Panc1 (cell line): ENCODE data around the gene KLHL24.

Experiments
- SIN3A ChIP-seq: IDR thresholded peaks from 2 replicates; pipeline ENCODE4 v1.6.1; 2012; ENCODE audit warnings: low read depth, mild to moderate bottlenecking, low read length, moderate library complexity, borderline replicate concordance; ENCODE audit not compliant: insufficient read depth
- TF ChIP-seq, protein P1 (sequence below): fragments of 450-650 bp; IDR thresholded peaks from 2 replicates; pipeline ENCODE4 v1.5.1; 2017; ENCODE audit warnings: mild to moderate bottlenecking
- TF ChIP-seq, protein P2 (sequence below), 2 experiments: IDR thresholded peaks; 2 replicates each; pipeline ENCODE4 v1.6.1; 2011 to 2012; ENCODE audit warnings: low read depth in 2 of 2, control low read depth in 1 of 2, low read length in 1 of 2, mild to moderate bottlenecking in 1 of 2, moderate library complexity in 1 of 2; ENCODE audit not compliant: insufficient read depth in 1 of 2

- TF ChIP-seq, protein P1, sequence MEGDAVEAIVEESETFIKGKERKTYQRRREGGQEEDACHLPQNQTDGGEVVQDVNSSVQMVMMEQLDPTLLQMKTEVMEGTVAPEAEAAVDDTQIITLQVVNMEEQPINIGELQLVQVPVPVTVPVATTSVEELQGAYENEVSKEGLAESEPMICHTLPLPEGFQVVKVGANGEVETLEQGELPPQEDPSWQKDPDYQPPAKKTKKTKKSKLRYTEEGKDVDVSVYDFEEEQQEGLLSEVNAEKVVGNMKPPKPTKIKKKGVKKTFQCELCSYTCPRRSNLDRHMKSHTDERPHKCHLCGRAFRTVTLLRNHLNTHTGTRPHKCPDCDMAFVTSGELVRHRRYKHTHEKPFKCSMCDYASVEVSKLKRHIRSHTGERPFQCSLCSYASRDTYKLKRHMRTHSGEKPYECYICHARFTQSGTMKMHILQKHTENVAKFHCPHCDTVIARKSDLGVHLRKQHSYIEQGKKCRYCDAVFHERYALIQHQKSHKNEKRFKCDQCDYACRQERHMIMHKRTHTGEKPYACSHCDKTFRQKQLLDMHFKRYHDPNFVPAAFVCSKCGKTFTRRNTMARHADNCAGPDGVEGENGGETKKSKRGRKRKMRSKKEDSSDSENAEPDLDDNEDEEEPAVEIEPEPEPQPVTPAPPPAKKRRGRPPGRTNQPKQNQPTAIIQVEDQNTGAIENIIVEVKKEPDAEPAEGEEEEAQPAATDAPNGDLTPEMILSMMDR = no peak
- TF ChIP-seq, protein P2, sequence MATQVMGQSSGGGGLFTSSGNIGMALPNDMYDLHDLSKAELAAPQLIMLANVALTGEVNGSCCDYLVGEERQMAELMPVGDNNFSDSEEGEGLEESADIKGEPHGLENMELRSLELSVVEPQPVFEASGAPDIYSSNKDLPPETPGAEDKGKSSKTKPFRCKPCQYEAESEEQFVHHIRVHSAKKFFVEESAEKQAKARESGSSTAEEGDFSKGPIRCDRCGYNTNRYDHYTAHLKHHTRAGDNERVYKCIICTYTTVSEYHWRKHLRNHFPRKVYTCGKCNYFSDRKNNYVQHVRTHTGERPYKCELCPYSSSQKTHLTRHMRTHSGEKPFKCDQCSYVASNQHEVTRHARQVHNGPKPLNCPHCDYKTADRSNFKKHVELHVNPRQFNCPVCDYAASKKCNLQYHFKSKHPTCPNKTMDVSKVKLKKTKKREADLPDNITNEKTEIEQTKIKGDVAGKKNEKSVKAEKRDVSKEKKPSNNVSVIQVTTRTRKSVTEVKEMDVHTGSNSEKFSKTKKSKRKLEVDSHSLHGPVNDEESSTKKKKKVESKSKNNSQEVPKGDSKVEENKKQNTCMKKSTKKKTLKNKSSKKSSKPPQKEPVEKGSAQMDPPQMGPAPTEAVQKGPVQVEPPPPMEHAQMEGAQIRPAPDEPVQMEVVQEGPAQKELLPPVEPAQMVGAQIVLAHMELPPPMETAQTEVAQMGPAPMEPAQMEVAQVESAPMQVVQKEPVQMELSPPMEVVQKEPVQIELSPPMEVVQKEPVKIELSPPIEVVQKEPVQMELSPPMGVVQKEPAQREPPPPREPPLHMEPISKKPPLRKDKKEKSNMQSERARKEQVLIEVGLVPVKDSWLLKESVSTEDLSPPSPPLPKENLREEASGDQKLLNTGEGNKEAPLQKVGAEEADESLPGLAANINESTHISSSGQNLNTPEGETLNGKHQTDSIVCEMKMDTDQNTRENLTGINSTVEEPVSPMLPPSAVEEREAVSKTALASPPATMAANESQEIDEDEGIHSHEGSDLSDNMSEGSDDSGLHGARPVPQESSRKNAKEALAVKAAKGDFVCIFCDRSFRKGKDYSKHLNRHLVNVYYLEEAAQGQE (IDR thresholded peaks at IDR 0.05; ENCODE audit: insufficient read depth in 1 of 2, low read depth in 2 of 2, low read length in 1 of 2) = no peak
- TF ChIP-seq SIN3A = no peak
These were observed 57.0 kb downstream of the KLHL24 start for GRCh38 chr3:183692436-183692835.
